Stimulated activated CD8-positive, alpha-beta memory T cell treated with anti-CD3 and anti-CD28 coated beads, Interleukin-4, amount 100 ng/mL, for 24 hours (primary cell): ENCODE results near the gene ZNF83.
A peak's percentile ranks its signal among the peaks of the same experiment; 100 is the strongest.
"Not testable (repeated sequence)": the region's sequence is repeated elsewhere in the genome, so short reads cannot be mapped to it uniquely, and the experiment has no call there.

Experiments
- DNase-seq: peaks from one replicate; pipeline ENCODE4 v3.0.0-alpha.2; 2020; ENCODE audit warnings: low read depth

The ZNF83 gene

DNA sequence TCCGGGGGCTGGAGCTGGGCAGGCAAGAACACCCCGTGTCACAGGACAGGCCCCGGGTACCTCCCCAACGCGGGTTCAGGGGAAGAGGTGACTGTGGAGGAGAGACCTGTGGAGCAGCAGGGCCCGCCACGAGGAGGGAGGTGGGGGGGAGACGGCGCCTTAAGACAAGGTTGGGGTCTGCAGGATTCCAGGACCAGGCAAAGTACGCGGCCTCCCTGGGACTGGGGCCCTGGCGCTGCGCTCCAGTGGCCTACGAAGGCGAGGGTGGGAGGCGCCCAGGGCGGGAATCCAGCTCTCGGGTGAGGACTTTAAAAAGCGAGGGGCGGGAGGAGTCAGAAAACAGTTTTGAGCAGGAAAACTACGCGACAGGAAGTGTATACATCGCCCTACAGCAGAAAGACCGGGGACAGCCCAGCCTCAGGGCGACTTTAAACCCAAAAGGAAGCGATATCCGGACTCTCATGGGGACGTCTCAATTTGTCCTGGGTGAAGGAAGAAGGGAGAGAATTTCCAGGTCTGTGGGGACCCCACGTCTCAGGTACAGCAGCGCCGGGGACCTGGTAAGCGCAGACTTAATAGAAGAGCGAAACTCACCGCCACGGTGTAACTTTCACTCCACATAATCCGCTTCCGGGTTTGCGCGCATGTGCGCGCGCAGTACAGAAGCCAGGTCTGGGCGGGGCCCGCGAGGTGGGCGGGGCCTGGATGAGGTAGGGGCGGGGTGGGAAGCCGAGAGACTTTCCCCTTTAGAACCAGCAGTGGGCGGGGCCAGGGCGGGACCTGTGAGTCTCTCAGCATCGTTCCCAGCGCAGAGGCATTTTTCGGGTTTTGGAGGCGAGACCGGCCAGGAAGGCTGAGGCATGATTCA lies at the start of gene ZNF83:
TSS of gene ZNF83 (minus strand) at position 638 of the 868 bp plus-strand sequence.
- peak; percentile 83 for DNase-seq

DNA sequence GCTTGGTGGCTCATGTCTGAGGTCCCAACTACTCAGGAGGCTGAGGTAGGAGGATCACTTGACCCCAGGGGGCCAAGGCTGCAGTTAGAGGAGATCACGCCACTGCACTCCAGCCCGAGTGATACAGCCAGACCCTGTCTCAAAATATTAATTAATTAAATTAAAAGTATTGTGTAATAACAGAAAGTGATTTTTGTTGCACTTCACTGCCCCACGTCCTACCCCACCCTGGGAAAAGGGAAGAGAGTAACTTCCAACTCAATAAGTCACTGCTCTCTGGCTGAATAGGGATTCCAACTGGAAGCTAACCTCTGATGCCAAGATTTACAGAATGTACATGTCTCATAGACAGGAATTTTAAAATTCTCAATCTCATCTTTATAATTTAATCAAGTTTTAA lies 49.5 kb upstream of the ZNF83 start:
- DNase-seq = no peak

DNA sequence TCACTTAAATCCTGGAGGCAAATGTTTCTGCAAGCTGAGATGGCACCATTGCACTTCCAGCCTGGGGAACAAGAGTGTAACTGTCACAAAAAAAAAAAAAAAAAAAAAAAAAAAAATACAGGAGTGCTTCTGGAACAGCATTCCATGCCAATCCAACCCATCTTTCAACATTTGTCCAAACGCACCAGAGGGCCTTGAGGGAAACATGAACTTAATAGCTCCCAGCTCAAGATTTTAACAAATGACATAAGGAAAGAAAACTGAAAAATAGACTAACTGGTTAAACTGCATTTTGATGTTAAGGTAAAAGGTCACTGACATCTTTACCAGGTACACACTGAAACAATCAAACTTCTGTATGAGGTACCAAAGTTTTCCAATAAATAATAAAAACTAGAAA lies 47.7 kb upstream of the ZNF83 start:
- no peak for DNase-seq

DNA sequence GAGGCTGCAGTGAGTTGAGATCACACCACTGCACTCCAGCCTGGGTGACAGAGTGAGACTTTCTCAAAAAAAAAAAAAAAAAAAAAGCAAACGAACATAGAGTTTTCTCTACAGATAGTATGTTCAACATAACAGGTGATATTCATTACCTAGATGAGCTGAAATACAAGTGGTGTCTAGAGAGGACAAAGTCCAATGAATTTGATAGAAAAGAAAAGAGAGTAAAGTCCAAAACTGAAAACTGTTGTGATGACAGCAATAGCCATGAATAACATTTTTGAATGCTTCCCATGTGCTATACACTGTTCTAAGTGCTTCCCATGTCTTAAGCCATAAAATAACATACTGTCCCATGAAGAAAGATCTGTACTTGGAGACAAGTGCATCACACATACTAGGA lies 43.1 kb upstream of the ZNF83 start:
- DNase-seq = not testable (repeated sequence)

DNA sequence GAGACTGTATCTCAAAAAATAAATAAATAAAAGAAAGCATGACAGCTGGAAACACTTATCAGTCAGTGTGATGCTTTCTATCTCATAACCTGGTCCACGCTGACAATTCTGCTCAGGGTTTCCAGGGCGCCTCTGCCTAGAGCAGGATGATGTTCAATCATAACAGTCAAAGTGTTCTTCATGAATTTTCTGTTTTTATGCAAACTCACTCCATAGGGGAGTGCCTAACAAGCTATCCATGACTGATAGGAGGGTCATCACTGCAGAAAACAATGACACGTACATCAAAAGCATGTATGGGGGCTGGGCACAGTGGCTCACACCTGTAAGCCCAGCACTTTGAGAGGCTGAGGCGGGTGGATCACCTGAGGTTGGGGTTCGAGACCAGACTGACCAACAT lies 41.4 kb upstream of the ZNF83 start:
- no peak for DNase-seq

DNA sequence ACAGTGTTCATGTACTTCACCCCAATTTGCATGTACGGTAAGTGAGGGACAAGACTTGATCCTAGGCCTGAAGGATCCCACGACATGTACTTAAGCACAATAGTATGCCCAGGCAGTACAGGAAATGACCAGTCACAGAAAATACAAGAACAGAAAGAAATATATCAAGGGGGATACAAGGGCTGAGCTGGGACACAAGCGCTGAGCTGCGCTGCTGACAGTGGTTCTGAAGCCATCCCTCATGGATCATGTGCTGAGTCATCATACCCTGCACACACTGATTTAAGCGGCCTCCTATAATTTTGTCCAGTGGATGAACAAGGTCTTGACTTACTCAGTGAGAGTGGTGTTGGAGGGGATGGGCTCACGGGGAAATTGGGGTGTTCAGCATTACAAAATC lies 37.1 kb upstream of the ZNF83 start:
- not testable (repeated sequence) for DNase-seq

DNA sequence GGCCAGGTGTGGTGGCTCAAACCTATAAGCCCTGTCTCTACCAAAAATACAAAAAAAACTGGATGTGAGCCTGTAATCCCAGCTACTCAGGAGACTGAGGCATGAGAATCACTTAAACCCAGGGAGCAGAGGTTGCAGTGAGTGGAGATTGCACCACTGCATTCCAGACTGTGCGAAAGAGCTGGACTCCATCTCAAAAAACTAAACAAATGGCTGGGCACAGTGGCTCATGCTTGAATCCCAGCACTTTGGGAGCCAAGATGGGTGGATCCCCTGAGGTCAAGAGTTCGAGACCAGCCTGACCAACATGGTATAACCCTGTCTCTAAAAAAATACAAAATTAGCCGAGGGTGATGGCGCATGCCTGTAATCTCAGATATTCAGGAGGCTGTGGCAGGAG lies 34.9 kb upstream of the ZNF83 start:
- DNase-seq = no peak

DNA sequence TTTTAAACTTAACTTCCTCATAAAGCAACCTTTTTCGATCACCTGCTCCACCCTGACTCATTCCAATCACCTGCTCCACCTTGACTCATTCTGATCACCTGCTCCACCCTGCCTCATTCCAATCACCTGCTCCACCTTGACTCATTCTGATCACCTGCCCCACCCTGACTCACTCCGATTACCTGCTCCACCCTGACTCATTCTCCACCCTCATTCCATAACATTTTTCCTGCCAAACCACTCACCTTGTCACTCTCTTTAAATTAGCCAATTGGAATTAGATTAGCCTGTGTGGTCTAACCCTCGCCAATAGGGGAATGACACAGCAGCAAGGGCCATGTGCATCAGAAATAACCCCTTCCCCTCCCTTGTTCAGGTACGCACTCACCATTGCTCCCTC lies 31.9 kb upstream of the ZNF83 start:
- no peak for DNase-seq

DNA sequence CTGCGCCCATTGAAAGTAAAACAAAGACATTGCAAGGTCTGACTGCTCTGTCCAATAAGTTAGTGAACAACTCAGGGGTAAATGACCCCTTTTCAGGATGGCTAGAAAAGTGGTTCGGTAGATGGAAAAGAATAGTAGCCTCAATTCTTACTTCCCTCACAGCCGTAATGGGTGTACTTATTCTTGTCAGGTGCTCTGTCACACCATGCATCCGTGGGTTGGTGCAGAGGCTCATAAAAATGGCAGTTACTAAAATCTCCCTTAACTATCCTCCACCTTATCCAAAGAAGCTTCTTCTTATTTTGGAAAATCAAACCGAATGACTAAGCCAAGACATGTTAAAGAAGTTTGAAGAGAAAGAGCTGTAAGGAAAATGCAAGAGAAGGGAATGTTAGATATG lies 31.4 kb upstream of the ZNF83 start:
- DNase-seq = no peak

DNA sequence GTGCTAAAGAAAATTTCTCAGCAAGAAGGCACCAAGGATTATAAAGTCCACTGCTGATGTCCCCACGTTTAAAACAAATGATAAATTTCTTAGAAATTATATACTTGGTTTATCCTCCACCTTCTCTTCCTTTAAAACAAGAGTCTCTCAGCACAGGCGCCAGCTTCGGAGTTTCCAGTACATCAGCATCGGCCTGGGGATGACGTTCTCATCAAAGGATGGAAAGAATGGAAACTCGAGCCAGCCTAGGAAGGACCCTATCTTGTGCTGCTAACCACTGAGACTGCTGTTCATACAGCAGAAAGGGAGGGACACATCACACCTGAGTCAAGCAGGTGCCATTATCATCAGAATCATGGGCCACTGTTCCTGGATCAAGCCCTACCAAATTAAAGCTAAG lies 29.8 kb upstream of the ZNF83 start:
- DNase-seq = no peak

DNA sequence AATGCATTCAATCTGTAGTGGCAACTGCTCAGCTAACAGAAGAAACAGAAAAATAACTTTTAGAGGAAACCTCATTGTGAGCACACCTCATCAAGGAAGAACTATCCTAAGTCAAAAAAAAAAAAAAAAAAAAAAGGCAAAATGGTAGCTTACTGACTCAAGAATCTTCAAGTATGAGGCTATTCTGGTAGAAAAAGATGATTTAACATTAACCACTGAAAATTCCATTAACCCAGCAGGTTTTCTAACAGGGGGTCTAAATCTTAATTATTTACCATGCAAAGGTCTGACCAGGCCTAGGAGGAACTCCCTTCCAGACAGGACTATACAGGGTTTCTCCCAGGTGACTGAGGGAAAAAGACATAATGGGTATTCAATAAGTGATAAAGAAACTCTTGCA lies 28.4 kb upstream of the ZNF83 start:
- no peak for DNase-seq

DNA sequence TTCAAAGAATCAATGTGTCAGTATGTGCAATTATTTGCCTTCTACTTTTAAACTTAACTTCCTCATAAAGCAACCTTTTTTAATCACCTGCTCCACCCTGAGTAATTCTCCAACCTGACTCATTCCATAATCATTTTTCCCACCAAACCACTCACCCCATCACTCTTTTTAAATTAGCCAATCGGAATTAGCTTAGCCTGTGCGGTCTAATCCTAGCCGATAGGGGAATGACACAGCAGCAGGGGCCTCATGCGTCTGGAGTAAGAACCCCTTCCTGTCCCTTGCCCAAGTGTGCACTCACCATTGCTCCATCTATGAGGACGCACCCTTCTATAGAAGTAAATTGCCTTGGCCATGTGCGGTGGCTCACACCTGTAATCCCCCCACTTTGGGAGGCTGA lies 27.4 kb upstream of the ZNF83 start:
- DNase-seq = no peak

DNA sequence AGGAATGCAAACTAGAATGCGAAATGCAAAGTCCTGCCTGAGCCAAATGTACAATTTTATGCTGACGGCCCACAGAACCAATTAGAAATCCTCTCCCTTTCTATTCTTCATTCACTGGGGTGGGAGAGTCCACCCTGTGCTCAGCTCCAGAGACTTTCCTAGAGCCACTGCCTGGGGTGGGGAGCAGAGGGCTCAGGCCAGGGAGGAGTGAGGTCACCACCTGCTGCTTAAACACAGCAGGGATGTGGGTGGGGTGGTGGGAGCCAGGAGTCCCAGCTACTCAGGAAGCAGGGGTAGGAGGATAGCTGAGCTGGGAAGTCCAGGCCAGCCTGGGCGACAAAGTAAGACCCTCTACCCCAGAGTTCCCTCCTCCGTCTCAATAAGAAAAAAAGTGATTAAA lies 26.9 kb upstream of the ZNF83 start:
- no peak for DNase-seq

DNA sequence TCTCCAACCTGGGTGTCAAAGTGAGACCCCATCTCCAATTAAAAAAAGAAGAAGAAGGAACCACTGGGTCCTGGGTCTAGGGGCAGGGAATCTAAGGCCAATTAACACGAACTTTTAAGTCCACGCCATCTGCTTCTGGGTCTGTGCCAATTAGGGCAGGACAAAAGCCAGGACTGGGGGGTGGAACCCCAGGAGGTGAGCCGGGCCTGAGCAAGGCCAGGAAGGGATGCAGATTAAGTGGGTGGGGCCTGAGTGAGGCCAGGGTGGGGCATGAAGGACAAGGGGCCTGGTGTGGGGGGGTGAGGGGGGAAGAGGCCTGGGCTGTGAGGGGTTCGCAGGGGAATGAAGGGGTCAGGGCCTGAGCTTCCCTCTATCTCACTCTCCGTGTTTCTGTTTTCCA lies 26.3 kb upstream of the ZNF83 start:
- no peak for DNase-seq

DNA sequence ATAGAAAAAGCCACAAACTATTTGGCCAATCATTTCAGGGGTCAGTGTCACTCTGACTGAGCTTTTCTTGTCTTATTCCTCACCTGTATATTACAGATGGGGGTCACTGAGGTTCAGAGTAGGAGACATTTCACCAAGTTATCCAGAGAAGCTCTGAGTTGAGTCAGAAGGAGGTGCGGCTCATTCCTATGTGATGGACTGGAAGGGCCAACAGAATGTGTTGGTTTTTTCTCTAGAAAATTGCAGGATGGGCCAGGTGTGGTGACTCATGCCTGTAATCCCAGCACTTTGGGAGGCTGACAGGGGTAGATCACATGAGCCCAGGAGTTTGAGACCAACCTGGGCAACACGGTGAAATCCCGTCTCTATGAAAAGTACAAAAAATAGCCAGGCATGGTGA lies 24.5 kb upstream of the ZNF83 start:
- no peak for DNase-seq

DNA sequence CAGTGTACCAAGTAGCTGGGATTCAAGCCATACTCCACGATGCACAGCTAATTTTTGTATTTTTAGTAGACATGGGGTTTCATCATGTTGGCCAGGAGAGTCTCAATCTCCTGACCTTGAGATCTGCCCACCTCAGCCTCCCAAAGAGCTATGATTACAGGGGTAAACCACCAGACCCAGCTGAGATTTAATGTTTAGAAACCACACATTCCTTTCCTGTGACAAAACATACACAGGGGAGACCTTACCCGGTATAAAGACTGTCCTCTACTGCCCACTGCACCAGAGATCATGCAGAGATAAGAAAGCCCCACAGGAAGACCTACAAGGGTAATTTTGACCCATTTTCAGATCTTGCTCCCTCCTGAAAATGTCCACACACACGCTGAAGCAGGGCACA lies 22.8 kb upstream of the ZNF83 start:
- no peak for DNase-seq

DNA sequence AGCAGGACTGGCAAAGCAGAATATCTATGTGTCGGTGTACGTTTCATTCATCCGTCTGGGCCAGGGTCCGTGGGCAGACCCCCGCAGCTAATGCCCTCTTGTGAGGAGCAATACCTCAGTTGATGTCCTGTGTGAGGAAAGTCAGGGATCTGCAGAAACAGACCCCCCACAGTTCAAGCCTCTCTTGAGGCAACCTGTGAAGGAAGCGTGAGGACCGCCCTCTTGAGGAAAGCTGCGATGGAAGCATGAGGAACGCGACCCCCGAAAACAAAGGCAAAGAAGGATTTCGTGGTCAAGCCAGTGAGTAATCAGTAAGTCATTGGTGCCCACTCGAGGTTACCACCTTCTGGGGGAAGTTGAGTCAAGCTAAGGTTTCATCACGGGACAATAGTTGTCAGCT lies 20.9 kb upstream of the ZNF83 start:
- no peak for DNase-seq

DNA sequence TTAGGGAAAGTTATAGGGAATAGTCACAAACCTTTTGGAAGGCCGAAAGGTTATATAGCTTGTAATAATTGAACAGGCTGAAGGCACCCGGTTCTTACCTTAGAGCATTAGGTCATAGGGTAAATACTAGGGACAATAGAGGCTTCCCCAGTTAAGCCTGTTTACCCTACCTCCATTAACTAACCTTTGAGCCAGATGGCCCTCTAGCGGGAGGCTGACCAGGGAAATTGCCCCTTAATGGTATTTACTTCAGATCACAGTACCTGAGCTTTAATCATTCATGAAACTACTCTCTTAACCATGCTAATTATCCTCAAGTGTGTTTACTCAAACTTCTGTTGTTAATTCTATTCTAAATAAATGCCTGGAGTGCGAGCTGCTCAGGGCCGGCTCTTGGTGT lies 20.4 kb upstream of the ZNF83 start:
- DNase-seq = no peak

DNA sequence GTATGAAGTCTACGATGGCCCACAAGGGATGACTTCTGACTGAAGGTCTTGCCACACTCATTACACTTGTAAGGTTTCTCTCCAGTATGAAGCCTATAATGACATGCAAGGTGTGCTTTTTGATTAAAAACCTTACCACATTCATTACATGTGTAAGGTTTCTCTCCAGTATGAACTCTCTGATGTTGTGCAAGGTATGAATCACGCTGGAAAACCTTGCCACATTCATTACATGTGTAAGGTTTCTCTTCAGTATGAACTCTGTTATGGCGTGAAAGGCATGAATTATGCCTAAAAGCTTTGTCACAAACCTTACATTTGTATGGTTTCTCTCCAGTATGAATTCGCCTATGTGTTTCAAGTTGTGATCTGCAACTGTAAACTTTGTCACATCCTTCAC lies 15.0 kb upstream of the ZNF83 start:
- DNase-seq = no peak

DNA sequence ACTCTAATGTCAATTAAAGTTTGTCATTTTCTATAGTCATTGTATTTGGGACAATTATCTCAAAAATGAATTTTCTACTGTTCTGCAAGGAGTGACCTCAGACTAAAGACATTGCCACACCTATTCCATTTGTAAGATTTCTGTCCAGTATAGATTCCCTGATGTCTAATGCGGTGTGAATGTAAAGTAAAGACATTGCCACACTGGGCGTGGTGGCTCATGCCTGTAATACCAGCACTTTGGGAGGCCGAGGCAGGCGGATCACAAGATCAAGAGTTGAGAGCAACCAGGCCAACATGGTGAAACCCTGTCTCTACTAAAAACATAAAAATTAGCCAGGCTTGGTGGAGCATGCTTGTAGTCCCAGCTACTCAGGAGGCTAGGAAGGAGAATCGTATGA lies 13.8 kb upstream of the ZNF83 start:
- DNase-seq = no peak

DNA sequence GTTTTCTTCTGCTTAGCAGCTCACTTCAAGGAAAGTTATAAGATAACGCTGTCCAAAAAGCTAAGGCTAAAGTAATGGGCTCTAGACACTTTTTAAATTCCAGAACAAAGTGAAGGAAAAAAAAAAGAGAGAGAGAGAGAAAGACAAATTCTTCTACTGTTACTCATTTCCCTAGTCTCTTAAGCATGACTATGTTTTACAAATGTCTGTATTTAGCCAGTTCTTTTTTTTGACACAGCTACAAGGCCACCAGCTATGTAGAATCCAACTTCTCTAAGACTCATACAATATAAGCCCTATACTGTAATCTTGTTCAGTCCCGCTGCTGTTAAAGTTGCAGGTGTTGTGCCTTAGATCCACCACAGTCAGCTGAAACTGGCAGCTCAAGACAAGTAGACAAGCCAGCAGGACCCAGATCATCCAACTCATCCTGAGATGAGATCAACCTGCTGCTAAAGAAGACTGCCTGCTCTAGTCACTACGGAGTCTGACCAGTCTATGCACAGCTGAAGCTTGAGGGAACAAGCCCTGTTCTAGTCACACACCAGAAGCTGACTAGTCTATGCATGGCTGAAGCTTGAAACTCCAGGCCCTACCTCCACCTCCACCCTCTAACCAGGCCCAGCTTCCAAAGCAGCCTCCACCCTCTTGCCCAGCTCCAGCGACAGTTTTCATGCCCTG lies 10.3 kb upstream of the ZNF83 start:
- no peak for DNase-seq

DNA sequence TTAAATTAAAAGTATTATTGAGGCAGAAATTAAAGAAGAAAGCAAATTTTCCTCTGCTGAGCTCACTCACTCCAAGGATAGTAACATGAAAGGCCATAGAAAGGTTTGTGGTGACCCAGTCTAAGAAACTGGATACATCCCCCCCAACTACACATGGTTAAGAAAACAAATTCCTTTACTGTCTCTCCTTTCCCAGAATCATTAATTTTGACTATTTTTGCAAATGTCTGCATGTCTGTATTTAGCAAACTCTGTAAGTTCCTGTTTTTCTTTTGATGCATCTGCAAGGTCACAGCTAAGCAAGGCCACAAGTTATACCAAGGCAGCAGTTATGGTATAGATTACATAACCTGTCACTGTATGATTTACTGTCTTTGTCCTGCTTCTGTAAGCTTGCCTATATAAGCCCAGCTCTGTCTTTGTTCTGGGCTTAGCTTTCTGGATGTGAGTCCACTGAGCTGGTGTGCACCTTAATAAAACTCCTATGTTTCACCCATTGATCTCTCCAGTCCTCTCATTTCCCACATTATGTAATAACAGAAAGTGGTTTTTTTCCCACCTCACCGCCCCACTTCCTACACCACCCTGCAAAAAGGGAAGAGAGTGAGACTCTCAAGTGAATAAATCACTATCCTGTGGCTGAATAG lies 8.5 kb upstream of the ZNF83 start:
- no peak for DNase-seq

DNA sequence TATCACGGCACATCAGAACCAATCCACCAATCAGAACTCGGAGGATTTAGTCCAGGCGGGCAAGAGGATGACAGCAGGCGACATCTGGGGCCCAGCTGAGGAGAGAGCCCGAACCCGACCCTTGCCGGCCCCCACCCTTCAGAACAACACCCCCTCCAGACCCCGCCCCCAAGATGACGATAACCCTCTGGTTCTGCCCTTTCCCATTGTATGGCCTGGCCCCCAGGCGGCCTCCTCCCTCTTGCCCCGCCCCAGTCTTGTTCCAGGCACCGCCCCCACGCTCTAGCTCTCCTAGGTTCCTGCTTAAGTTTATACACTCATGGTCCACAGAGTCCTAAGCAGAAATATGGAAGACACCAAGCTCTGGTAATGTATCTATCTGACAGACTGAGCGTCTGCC lies 2.8 kb upstream of the ZNF83 start:
- no peak for DNase-seq
